AG10803 (cell line): ENCODE measurements around the gene PMEPA1.

Experiments
- DNase-seq: peaks from one replicate; pipeline ENCODE4 v3.0.0; 2010; ENCODE audit warnings: low read depth
- H3K4me3 ChIP-seq: 2 replicates; pipeline ENCODE4 v1.5.1; 2011; ENCODE audit warnings: mild to moderate bottlenecking, low read length, control low read depth
- TF ChIP-seq, protein P1 (sequence below): conservative IDR thresholded peaks from 2 replicates; pipeline ENCODE4 v1.5.1; 2011; ENCODE audit warnings: mild to moderate bottlenecking, low read length, control low read depth, inconsistent platforms

Gene PMEPA1

DNA sequence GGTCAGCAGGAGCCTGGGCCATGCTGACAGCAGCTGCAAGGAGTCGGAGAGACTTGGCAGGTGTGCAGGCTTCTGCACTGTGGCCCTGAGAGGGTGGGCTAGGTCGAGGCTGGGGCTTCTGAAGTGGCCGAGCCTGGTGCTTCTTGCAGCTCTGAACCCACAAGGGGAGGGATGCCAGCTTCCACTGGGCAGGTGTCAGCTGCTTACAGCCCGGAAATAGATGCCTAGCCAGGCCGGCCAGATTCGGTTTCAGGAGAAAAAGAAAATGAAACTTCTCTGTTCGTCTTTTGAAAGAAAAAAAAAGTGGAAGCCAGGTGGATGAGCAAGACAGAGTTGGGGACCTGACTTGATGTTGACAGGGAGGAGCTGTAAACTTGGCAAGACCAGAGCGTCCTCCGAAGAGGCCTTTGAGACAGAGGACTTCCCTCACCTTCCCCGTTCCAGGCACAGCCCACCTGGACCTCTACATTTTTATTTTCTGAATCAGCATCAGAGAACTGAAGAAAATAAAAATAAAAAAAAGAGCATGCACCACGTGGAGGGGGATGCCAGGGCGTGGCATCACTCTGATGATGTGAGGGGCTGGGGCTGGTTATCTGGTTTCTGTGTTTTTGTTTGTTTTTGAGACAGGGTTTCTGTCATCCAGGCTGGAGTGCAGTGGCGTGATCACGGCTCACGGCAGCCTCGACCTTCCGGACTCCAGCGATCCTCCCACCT is 89.4 kb downstream of the PMEPA1 start, which contains the start of gene ZBP1:
Gene ZBP1 (minus strand): TSS at position 153 of the 717 bp plus-strand sequence. CDS start 131 bp downstream, at position 22.
- TF ChIP-seq, protein P1, sequence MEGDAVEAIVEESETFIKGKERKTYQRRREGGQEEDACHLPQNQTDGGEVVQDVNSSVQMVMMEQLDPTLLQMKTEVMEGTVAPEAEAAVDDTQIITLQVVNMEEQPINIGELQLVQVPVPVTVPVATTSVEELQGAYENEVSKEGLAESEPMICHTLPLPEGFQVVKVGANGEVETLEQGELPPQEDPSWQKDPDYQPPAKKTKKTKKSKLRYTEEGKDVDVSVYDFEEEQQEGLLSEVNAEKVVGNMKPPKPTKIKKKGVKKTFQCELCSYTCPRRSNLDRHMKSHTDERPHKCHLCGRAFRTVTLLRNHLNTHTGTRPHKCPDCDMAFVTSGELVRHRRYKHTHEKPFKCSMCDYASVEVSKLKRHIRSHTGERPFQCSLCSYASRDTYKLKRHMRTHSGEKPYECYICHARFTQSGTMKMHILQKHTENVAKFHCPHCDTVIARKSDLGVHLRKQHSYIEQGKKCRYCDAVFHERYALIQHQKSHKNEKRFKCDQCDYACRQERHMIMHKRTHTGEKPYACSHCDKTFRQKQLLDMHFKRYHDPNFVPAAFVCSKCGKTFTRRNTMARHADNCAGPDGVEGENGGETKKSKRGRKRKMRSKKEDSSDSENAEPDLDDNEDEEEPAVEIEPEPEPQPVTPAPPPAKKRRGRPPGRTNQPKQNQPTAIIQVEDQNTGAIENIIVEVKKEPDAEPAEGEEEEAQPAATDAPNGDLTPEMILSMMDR, result no peak
- DNase-seq, result no peak
- H3K4me3 ChIP-seq, result no peak within 1 kb of the TSS

DNA sequence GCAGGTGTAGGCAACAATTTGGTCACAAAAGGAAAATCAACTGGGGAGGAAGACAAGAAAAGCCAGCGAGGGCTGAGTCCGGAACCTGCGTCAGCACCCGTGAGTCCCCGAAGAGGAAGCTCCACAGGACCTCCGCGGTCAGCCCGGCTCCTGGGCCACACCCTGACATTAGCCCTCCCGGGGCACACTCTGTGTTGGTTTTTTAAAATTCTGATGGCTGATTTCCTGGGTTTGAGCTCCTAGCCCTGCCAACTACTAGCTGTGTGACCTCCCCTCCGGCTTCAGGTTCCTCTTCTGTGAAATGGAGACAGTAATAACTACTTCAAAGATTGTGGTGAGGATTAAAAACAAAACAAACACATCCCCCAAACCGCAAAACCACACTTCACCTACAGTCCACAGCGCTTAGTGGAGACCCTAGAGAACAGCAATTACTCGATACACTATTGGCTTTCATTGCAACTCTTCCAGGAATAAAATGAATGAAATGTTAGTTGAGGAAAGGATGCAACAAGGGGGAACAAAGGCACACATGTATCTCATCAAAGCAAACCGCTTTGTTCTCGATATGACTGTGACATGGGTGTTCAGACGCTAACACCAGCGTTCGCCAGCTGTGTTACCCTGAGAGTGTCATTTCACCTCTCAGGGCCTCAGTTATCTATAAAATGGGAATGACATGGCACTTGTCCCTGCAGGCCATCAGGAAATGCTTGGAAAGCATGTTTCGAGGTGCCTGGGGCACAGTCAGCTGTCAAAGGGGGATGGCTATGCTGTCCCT is 90.6 kb downstream of the PMEPA1 start:
- no peak for DNase-seq
- TF ChIP-seq, protein P1, result no peak
- H3K4me3 ChIP-seq, result no peak overlapping the region

DNA sequence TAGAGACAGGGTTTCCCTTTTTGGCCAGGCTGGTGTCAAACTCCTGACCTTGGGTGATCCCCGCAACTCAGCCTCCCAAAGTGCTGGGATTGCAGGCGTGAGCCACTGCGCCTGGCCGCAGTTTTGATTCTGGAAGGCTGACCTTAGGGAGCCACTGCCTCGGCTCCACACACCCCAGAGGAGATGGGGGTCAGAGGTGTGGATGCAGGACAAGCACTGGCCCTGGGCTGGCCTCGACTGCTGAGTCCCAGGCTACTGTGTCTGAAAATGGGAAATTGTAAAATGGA is 91.1 kb downstream of the PMEPA1 start:
- H3K4me3 ChIP-seq, result no peak overlapping the region
- DNase-seq, result no peak

DNA sequence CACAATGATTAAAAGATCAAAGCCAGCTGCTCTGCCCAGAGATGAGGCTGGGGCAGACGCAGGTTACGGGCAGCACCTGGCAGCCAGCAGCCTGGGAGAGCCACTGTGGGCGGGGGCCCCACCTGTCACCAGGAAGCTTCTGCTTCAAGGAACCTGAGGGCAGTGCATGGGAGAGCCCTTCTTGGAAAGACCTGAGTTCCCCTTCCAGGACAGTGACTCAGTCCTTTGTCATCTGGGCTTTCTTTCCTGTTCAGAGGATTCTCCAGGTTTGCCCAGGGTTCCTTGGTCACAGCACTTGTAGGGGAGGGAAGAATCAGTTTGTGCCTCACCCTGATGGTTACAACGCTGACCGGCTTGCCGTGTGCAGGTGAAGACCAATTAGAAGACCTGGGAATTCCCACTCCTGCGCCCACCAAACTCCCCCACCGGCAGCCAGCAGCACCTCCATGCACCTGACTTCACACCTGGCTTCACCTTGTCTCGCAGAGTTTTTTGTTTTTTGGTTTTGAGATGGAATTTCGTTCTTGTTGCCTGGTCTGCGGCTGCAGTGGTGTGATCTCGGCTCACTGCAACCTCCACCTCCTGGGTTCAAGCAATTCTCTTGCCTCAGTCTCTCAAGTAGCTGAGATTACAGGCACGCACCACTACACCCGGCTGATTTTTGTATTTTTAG is 91.6 kb downstream of the PMEPA1 start:
- H3K4me3 ChIP-seq, result no peak overlapping the region
- TF ChIP-seq, protein P1, result no peak
- no peak for DNase-seq

More for the DNA sequence above, 91.1 kb downstream of the PMEPA1 start:
- TF ChIP-seq, protein P1, result no peak

DNA sequence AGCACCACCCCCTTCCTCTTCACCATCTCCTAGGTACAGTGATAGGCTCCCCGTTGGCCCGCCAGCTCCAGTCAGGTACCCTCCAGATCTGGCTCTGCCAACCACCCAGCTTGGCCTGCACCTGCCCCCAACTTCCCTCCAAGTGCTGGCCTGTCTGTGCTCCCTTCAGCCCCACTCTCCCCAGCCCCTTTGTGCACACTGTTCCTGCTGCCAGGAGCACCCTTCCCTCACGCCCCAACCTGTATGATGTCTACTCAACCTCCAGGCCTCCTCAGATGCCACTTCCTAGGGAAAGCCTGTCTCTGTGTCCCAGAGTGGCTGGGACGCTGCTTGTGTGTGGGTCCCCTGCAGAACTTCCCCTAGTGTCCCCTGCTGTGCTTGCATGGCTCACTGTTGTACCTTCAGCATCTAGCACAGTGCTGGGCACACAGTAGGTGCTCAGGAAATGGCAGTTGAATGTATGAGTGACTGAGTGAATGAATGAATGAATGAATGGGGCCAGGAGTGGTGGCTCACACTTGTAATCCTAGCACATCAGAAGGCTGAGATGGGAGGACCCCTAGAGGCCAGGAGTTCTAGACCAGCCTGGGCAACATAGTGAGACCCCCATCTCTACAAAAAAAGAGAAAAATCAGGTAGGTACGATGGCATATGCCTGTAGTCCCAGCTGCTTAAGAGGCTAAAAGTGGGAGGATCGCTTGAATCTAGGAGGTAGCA is 92.6 kb downstream of the PMEPA1 start:
- H3K4me3 ChIP-seq, result no peak overlapping the region
- TF ChIP-seq, protein P1, result no peak
- no peak for DNase-seq

DNA sequence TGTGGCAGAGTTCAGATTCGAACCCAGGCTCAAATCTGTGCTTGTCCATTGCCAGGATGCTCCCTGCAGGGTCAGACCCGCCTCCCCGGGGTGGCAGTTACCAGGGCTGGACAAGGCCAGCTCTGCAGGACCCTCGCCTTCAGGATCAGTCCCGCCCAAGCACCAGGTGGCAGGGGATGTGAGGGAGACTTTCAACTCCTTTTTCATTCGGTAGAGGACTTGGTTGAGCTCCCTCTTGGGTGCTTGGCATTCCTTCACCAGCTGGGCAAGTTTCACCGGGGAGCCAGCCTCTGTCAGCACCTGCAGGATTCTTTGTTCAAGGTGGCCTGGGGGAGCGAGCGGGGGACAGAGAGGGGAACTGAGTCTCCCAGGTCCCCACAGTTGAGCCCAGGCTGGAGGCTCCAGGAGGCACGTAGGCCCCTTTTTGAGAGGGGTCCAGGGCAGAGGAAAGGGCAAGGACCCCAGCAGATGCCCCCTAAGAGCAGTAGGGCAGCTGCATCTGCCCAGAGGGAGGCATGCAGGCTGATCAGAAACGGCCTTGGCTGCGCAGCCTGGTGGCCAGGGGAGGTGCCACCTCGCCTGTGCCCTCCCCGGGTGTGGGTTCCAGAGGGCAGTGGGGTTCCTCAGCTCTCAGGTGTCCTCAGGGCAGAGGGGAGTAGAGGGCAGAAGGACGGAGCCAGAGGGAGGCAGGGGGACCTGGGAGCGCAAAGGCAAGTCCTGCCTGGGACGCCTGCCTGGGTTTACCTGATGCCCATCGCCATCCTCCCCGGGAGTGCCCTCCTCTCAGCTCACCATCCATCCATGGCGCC is 93.5 kb downstream of the PMEPA1 start:
- H3K4me3 ChIP-seq, result no peak overlapping the region
- TF ChIP-seq, protein P1, result no peak
- DNase-seq, result no peak
